ENCODE data around the gene ZBTB9.

ZBTB9 gene

DNA sequence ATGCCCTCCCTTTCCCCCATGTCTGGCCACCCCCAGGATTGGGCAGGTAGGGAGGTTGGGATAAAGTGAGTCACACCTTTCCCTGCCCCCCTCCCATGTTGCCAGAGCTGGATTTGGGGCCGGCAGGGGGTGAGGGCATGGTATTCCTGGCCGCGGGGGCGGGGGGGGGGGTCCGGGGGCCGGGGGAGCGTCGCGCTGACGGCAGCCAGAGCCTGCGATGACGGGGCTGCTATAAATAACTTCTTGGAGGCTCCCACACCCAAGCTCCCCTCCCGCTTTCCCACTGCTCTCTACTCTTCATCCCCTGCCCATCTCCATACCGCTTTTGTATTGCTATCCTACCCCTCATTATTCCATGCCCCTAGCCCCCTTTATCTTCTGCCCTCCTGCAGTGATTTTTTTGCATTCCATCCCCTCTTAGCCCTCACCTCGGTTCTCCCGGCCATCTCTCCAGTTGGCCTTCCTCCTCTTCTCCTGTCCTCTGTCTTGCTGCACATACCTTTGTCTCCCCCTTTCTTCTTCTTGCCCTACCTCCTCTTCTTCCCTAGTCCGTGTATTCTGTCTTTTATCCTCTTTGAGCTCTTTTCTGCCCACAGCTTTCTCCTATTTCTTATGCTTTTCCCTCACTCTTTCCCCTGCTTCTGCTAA lies 20.7 kb upstream of the ZBTB9 start:
- no peak for DNase-seq (ENCODE audit: low read depth)

DNA sequence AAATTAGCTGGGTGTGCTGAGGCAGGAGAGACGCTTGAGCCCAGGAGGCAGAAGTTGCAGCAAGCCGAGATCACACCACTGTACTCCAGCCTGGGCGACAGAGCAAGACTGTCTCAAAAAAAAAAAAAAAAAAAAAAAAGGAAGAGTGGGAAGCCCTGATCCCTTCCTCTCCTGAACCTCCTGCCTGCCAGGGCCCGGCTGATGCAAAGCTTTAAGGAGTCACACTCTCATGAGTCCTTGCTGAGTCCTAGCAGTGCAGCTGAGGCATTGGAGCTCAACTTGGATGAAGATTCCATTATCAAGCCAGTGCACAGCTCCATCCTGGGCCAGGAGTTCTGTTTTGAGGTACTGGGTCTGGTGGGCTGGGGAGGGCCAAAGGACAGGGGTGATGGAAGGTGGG lies 19.4 kb upstream of the ZBTB9 start:
- DNase-seq (ENCODE audit: low read depth) = no peak

DNA sequence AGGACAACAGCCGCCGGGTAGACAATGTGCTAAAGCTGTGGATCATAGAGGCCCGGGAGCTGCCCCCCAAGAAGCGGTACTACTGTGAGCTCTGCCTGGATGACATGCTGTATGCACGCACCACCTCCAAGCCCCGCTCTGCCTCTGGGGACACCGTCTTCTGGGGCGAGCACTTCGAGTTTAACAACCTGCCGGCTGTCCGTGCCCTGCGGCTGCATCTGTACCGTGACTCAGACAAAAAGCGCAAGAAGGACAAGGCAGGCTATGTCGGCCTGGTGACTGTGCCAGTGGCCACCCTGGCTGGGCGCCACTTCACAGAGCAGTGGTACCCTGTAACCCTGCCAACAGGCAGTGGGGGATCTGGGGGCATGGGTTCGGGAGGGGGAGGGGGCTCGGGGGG lies 16.7 kb upstream of the ZBTB9 start:
- DNase-seq (ENCODE audit: low read depth) = no peak

DNA sequence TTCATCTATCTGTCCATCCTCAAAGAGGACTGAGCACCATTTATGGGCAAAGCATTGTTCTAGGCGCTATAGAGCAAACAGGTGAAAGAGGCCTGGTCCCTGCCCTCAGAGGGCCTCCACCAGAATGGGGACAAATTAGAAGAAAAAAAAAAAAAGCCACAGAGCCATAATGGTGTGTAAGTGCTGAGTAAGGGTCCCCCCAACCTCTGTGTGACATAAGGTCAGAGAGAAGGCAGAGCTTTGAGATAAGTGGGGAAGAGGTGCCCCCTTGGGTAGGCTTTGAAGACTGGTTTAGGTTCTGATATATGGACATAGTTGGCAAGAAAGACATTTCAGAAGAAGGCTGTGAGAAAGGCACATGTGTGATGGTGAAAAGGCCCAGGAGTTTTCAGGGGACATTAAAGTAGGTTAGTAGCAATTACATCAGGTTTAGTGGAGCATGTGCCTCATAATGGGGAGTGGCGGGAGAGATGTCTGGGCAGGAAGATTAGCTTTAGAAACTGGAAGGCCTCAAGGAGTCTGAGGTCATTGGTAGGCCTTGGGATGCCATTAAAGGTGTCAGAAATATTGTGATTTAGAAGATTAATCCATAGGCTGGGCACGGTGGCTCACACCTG lies 15.3 kb upstream of the ZBTB9 start:
- DNase-seq (ENCODE audit: low read depth) = no peak

DNA sequence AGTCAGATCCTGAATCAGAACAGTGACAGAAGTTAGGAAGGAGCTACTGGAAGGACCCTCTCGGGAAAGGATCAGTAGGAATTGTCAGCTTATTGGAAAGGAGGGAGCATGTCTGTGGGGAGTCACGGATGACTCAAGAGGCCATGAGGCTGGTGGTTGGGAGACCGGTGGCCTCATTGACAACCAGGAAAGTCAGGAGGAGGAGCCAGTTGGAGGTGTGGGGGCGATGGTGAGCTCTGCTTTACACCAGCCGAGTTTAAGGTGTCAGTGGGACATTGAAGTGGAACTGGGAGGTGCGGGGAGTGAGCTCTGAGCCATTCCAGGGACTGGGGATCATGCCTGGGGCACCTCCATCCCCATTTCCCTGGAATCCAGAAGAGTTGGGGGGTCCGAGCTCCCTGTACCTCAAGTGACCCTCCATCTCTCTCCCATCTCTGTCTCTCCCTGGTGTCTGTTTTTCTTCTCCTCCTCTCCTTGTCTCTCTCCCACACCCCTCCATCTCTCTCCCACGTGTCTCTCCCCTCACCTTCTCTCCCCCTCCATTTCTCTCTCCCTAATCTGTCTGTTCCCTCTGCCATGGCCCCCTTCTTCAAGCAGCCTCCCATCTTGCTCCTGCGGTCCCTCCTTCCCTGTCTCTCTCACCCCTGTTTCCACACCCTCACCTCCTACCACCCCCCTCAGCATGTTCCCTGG lies 14.3 kb upstream of the ZBTB9 start:
- DNase-seq (ENCODE audit: low read depth) = no peak

DNA sequence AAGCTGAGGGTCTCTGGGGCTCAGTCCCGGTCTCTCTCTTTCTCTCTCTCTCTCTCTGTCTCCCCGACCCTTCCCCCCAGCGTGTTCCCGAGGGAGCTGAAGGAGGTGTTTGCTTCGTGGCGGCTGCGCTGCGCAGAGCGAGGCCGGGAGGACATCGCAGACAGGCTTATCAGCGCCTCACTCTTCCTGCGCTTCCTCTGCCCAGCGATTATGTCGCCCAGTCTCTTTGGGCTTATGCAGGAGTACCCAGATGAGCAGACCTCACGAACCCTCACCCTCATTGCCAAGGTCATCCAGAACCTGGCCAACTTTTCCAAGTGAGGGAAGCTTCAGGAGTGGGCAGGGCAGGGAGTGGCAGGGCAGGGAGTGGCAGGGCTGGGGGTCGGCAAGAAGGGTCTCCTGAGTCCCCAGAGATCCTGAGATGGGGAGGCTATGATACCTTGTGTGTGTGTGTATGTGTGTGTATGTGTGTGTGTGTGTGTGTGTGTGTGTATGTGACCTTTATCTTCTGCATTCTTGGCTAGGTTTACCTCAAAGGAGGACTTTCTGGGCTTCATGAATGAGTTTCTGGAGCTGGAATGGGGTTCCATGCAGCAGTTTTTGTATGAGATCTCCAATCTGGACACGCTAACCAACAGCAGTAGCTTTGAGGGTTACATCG lies 13.6 kb upstream of the ZBTB9 start:
- DNase-seq (ENCODE audit: low read depth) = no peak

DNA sequence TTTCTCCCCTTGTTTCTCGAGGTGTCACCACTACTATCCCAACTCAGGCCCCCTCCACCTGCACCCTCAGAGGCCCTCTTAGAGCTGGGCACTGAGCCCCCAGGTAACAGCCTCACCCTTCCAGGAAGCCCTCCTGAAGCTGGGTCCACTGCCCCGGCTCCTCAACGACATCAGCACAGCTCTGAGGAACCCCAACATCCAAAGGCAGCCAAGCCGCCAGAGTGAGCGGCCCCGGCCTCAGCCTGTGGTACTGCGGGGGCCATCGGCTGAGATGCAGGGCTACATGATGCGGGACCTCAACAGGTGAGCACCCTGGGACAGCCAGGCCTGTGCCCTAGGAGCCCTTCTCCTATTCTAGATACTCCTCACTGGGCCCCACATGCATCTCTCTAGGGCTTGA lies 12.9 kb upstream of the ZBTB9 start:
- DNase-seq (ENCODE audit: low read depth) = no peak

DNA sequence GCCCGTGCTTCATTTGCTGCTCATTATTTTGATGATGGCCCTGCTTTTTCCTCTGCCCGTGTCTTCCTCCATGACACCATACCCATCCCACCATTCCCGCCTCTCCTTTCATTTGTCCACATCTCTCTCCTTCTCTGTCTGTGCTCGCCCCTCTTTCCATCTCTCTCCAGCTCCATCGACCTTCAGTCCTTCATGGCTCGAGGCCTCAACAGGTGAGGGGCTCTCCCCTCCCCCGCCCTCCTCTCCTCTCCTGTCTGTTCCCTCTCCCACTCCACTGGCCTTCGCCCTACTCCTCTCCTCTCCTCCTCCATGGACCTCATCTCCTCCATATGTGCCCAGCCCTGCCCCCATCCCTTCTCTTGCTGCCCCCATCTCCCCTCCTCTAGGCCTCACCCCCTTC lies 12.1 kb upstream of the ZBTB9 start:
- no peak for DNase-seq (ENCODE audit: low read depth)

DNA sequence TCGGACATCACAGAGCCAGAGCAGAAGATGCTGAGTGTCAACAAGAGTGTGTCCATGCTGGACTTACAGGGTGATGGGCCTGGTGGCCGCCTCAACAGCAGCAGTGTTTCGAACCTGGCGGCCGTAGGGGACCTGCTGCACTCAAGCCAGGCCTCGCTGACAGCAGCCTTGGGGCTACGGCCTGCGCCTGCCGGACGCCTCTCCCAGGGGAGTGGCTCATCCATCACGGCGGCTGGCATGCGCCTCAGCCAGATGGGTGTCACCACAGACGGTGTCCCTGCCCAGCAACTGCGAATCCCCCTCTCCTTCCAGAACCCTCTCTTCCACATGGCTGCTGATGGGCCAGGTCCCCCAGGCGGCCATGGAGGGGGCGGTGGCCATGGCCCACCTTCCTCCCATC lies 11.4 kb upstream of the ZBTB9 start:
- no peak for DNase-seq (ENCODE audit: low read depth)

DNA sequence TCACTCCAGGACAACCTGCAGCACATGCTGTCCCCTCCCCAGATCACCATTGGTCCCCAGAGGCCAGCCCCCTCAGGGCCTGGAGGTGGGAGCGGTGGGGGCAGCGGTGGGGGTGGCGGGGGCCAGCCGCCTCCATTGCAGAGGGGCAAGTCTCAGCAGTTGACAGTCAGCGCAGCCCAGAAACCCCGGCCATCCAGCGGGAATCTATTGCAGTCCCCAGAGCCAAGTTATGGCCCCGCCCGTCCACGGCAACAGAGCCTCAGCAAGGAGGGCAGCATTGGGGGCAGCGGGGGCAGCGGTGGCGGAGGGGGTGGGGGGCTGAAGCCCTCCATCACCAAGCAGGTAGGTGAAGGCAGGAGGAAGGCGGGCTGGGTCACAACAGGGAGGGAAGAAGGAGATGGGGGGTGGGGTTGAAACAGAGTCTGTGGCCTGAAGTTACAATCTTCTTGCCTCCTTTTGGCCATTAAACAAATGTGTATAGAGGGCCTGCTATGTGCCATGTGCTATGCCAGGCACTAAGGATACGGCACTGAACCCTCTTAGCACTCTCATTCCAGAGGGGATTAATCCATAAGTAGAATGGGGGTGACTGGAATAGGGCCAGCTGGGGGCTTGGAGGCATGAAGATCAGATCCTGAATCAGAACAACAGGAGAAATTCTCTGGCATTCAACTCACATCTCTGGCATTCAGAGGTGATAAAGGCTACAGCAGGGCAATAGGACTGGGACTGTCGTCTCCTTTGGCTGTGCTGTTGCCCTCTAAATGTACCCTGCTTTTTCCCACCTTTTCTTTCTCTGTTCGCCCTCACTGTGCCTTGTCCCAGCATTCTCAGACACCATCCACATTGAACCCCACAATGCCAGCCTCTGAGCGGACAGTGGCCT lies 10.5 kb upstream of the ZBTB9 start:
- no peak for DNase-seq (ENCODE audit: low read depth)

DNA sequence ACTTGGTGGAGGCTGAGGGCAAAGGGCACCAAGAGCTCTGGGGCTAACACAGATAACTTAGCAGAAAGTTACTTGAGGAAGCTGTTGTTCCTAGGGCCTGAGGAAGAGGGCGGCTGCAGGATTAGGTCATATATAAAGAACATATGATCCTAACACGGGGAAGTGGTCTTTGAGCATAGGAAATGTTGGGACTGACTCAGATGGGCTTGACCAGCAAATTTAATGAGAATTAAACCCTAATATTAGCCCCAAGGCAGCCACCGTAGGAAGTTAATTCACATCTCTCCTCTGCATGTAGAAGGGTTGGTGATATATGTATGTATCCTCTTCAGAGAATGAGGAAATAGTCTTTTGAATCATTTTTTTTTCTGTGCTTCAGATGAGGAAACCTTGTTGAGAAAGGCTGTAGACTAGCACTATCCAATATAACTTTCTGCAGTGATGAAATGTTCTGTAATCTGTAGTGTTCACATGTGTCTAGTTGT lies 9.2 kb upstream of the ZBTB9 start:
- DNase-seq (ENCODE audit: low read depth) = no peak

DNA sequence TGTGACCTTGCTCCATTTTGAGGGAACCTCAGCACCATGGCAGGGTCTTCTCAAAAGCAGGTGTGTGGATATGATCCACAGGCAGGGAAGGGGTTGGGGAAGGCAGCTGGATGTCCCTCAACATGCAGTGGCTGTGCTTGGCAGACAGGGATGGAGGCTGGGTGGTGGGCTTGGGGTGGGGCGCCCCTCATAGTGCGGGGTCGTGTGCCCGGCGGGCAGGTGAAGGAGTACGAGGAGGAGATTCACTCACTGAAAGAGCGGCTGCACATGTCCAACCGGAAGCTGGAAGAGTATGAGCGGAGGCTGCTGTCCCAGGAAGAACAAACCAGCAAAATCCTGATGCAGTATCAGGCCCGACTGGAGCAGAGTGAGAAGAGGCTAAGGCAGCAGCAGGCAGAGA lies 8.0 kb upstream of the ZBTB9 start:
- no peak for DNase-seq (ENCODE audit: low read depth)

DNA sequence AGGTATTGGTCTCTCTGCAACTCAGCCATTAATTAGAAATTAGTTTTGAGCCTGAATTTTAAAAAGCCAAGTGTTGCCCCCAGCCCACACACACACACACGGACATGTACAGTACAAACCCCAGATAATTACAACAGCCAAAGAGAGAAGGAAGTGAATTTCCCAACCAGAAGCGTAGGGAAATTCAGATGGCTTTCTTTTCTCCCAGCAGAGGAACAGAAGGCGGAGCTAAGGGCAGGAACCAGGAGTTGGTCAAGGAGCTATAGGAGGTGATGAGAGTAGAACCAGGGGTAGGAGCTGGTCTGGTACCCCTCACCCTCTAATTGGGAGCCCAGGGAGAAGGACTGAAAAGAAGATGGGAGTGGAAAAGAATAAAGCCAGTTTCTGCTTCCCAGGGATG lies 3.9 kb upstream of the ZBTB9 start:
- DNase-seq (ENCODE audit: low read depth) = no peak

DNA sequence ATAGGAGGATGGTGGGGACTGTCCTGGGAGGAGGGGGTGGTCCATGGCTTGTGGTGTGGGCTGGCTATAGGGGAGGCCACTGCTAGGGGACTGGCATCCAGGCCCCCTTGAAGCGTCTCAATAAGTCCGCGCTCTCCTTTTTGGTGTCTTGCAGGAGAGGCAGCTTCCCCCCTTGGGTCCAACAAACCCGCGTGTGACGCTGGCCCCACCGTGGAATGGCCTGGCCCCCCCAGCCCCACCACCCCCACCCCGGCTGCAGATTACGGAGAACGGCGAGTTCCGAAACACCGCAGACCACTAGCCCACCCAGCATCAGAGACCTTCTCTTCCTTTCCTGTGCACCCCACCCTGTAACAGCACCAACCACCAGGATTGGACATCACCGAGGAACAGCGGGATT lies 2.8 kb upstream of the ZBTB9 start:
- no peak for DNase-seq (ENCODE audit: low read depth)

DNA sequence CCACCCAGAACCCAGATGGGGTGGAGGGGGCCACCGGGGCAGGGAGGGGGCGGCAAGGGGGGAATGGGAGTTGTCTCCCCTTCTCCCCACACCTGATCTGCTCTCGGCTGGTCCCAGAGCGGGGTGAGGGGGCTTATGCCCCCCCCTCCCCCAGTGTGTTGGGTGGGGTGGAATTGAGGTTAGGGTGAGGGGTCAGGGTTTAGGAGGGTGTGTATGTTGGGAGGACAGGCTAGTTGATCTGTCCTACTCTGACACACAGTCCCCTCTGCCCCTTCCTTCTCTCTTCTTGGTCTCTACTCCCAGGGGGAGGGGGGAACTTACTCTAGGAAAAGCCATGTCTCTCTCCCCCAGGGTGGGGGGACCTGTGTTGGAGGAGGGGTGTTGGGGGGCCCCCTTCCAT lies 1.9 kb upstream of the ZBTB9 start:
- no peak for DNase-seq (ENCODE audit: low read depth)

DNA sequence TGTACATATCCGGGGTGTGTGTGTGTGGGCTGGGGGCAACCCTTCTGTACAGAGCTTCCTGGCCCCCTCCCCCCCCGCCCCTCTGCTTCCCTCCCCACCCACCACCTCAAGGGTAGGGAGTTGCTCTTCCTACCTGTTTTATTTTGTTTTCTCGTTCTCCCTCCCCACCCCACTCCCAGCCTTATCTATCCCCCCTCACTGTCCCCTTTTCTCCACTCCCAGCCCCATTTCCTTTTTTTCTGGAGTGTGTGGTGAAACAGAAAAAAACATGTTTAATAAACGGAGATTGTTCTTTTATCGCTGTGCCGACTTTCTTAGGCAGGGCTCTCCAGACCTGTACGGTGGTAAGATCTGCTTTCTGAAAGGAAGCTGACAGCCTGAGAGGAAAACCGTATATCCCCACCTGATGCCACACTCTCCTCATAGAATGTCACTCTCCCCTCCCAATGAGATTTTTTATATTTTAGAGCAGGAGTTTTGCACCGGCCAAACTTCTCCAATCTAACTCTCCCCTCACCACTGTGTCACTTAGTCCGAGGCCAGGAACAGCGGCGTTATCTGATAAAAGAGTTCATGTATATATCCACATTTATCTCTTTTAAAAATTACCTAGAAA lies 875 bp upstream of the ZBTB9 start:
- no peak for DNase-seq (ENCODE audit: low read depth)

DNA sequence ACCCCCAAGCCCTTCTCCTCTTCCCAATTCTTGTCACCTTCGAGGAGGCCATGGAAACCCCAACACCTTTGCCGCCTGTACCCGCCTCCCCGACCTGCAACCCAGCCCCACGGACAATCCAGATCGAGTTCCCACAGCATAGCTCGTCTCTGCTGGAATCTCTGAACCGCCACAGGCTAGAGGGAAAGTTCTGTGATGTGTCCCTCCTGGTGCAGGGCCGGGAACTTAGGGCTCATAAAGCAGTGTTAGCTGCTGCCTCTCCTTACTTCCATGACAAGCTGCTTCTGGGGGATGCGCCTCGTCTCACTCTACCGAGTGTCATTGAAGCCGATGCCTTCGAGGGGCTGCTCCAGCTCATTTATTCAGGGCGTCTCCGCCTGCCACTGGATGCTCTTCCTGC lies 675 bp downstream of the ZBTB9 start:
- DNase-seq (ENCODE audit: low read depth) = no peak

DNA sequence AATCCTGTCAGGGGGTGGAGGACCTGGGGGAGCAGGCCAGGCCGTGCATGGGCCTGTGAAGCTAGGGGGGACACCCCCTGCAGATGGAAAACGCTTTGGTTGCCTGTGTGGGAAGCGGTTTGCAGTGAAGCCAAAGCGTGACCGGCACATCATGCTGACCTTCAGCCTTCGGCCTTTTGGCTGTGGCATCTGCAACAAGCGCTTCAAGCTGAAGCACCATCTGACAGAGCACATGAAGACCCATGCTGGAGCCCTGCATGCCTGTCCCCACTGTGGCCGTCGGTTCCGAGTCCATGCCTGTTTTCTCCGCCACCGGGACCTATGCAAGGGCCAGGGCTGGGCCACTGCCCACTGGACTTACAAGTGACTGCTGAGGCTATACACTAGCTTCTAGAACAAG lies 1.8 kb downstream of the ZBTB9 start:
- DNase-seq (ENCODE audit: low read depth) = no peak

DNA sequence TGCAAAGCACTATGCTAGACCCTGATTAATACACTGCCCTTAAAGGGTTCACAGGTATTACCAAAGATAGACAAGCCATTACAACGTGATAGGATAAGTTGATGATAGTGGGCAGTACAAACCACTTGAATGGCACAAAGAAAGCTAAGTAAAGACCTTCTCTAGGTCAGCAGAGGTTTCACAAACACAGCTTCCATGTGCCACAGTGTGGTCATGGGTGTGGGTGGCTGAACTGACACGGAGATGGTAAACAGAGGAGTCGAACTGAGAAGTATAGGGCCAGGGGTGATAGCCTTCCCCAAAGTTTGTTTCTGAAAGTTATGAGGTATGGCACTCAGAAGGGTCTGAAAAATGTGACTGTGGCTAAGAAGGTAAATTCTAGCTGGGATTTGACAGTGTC lies 4.3 kb downstream of the ZBTB9 start:
- DNase-seq (ENCODE audit: low read depth) = no peak

DNA sequence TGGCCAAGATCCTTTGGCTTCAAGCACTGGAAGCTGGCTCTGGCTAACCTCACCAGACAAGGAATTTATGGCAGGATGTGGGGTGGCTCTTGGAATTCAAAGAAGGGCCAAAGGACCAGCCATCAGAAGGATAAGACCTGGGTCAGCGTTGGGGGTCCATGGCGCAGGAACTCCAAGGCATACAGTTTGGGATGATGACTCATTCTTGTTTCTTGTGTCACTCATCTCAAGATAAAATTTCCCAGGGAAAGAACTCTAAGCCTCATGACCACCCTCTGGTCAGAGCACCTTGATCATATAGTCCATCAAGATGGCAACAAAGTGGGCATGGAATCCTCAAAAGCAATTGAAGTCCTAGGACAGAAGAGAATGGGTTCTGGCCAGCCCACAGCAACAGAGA lies 4.8 kb downstream of the ZBTB9 start:
- no peak for DNase-seq (ENCODE audit: low read depth)

DNA sequence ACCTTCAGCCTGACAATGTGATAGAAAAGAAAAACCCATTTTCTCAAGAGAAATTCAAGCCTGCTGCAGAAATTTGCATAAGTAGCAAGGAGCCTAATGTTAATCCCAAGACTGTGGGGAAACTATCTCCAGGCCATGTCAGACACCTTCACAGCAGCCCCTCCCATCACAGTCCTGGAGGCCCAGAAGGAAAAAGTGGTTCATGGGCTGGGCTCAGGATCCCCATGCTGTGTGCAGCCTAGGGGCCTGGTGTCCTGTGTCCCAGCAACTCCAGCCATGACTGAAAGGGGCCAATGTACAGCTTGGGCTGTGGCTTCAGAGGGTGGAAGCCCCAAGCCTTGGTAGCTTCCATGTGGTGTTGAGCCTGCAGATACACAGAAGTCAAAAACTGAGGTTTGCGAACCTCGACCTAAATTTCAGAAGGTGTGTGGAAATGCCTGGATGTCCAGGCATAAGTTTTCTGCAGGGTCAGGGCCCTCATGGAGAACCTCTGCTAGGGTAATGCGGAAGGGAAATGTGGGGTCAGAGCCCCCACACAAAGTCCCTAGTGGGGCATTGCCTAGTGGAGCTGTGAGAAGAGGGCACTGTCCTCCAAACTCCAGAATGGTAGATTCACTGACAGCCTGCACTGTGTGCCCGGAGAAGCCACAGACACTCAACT lies 11.8 kb downstream of the ZBTB9 start:
- DNase-seq (ENCODE audit: low read depth) = no peak

All from activated T-cell treated with anti-CD3 and anti-CD28 coated beads for 24 hours (primary cell).